ENCODE results near the gene HSP90AB1. TPM values are rescaled to one million over a fixed set of nuclear protein-coding genes. Genes with fewer than 3 reads are reported as not detected.

Gene HSP90AB1
- total RNA-seq, 1 donor from 2014 or later: 396 TPM

GRCh38 chr6:44266347-44266746 lies 19.4 kb downstream of the HSP90AB1 start:
- Histone ChIP-seq H3K4me3 (ENCODE audit: low read depth, low read length) (no peak overlapping the region), H3K36me3 (ENCODE audit: control insufficient read depth, insufficient read depth, low read length) (peaks cover 4% of the 10 kb centered on the region), H3K27me3 (ENCODE audit: control insufficient read depth, insufficient read depth, low read length) (peaks cover 7% of the 10 kb centered on the region)
- TF ChIP-seq CTCF (IDR thresholded peaks at IDR 0.05; ENCODE audit: insufficient read depth, low read length, severe bottlenecking): no peak
- DNase-seq (ENCODE audit: low read depth) (no peak), FAIRE-seq (no peak)

DNA sequence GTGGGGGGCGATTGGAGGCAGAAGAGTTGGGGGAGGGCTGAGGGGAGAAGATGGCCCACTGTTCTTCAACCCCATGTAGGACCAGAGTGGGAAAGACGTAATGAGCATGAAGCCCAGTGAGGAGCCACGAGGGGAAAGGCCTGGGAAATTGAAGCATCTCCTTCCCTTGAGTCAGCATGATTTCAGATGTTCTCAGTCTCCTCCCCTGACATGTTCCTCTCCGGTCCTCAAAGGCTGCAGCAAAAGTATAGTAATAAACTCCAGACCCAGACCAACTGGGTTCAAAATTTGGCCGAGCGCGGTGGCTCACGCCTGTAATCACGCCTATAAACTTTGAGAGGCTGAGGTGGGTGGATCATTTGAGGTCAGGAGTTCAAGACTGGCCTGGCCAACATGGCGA lies 20.4 kb downstream of the HSP90AB1 start:
- no peak for FAIRE-seq
- DNase-seq (ENCODE audit: low read depth): no peak
- no peak overlapping the region for H3K4me3 ChIP-seq (ENCODE audit: low read depth, low read length)
- no peaks in the 10 kb centered on the region for H3K36me3 ChIP-seq (ENCODE audit: control insufficient read depth, insufficient read depth, low read length)
- H3K27me3 ChIP-seq (ENCODE audit: control insufficient read depth, insufficient read depth, low read length): peaks cover 16% of the 10 kb centered on the region
- no peak for TF ChIP-seq CTCF (IDR thresholded peaks at IDR 0.05; ENCODE audit: insufficient read depth, low read length, severe bottlenecking)

GRCh38 chr6:44268095-44268628 lies 21.3 kb downstream of the HSP90AB1 start:
- H3K4me3 ChIP-seq (ENCODE audit: low read depth, low read length): no peak overlapping the region
- no peaks in the 10 kb centered on the region for H3K36me3 ChIP-seq (ENCODE audit: control insufficient read depth, insufficient read depth, low read length)
- DNase-seq (ENCODE audit: low read depth): peak; percentile 55
- TF ChIP-seq CTCF (IDR thresholded peaks at IDR 0.05; ENCODE audit: insufficient read depth, low read length, severe bottlenecking): peak; percentile 95
- peaks cover 18% of the 10 kb centered on the region for H3K27me3 ChIP-seq (ENCODE audit: control insufficient read depth, insufficient read depth, low read length)
- FAIRE-seq: no peak

DNA sequence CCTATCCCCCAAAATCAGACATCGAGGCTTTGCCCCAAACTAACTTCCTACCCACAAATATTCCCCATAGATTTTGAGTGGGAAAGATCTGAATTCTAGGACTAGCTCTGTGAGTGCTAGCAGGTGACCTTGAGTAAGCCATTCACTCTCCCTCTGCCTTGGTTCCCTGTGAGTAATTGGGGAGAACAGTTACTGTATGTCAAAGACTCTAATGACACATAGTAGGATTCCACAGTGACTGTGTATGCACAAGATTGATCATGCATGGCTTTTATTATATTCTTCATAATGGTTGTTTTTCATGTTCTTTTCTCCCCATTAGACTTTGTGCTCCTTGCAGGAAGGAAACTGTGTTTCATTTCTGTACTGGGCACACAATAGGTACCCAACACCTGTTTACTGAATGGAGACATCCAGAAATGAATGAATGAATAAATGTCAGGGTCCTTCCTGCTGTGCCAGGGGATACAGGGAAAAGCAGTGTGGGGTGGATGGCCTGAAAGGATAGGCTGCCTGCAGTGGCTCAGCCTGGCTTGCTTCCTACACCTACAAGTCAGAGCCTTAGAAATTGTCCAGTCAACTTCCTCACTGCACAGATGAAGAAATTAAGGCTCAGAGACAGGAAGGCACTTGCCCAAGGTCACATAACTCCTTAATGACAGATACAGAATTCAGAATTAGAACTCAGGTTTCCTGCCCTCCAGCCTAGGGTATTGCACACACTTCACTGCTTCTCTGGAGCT lies 22.4 kb downstream of the HSP90AB1 start:
- TF ChIP-seq CTCF (IDR thresholded peaks at IDR 0.05; ENCODE audit: insufficient read depth, low read length, severe bottlenecking): no peak
- FAIRE-seq (no peak), DNase-seq (ENCODE audit: low read depth) (peak; percentile 62)
- Histone ChIP-seq H3K4me3 (ENCODE audit: low read depth, low read length) (no peak overlapping the region), H3K36me3 (ENCODE audit: control insufficient read depth, insufficient read depth, low read length) (no peaks in the 10 kb centered on the region), H3K27me3 (ENCODE audit: control insufficient read depth, insufficient read depth, low read length) (peaks cover 18% of the 10 kb centered on the region)

GRCh38 chr6:44269921-44270525 lies 23.1 kb downstream of the HSP90AB1 start, which contains the start of gene TMEM151B:
Gene TMEM151B (plus strand): TSS chr6:44270450. CDS start chr6:44270743, 293 bp downstream.
- no peaks in the 10 kb centered on the region for H3K36me3 ChIP-seq (ENCODE audit: control insufficient read depth, insufficient read depth, low read length)
- peaks cover 18% of the 10 kb centered on the region for H3K27me3 ChIP-seq (ENCODE audit: control insufficient read depth, insufficient read depth, low read length)
- FAIRE-seq: no peak
- DNase-seq (ENCODE audit: low read depth): no peak
- no peak within 1 kb of the TSS for H3K4me3 ChIP-seq (ENCODE audit: low read depth, low read length)
- no peak for TF ChIP-seq CTCF (IDR thresholded peaks at IDR 0.05; ENCODE audit: insufficient read depth, low read length, severe bottlenecking)

All from bronchial epithelial cell (primary cell).